ENCODE results near the gene CKS1B. TPM values are rescaled to one million over a fixed set of nuclear protein-coding genes. Genes with fewer than 3 reads are reported as not detected.
A peak's percentile ranks its signal among the peaks of the same experiment; 100 is the strongest.

Gene CKS1B
- total RNA-seq, 1 donor from 2014 or later, result 72.4 TPM

DNA sequence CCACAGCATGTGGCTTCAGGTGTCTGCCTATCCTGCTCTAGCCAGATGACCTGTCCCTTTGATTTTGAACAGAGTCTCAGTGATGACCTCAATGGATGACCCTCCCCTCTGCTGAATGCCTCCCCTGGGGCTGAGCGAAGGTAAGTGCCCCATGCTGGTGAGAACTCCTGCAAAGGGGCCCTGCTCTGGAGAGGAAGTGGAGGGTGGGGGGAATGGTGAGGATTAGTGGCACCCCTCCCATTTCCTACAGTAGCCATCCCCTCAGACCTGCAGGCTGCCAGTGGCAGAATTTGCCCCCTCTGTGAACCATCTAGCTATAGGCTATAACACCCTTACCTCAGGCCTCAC, 34.3 kb upstream of the CKS1B start:
- H3K4me3 ChIP-seq (ENCODE audit: low read depth, low read length), result no peak overlapping the region
- TF ChIP-seq CTCF (IDR thresholded peaks at IDR 0.05; ENCODE audit: insufficient read depth, low read length, poor library complexity, severe bottlenecking), result no peak

DNA sequence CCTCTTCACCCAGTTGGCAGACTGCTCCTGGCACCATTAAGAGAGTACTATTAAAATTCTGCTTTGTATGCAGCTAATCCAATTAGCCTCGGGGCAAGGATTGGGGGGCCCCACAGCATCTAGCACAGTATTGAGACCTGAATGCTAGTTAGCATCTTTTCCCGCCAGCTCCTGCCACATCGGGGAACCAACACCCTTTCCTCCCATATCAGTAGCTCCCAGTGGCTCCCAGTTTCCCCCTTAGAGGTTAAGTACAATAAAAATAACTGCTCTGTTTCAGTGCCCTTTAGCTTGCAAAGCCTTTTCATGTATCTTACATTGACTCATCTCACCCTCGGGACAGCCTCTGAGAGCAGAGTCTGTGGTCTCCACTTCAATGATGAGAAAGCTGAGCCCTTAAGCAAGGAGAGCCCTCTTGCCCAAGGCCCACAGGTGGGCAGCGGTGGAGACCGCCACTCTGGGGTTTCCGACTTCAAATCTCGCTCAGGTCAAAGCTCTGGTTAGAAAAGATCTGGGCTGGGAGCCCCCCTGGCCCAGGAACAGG, 33.8 kb upstream of the CKS1B start:
- H3K27me3 ChIP-seq (ENCODE audit: control insufficient read depth, insufficient read depth, low read length), result no peaks in the 10 kb centered on the region
- TF ChIP-seq CTCF (IDR thresholded peaks at IDR 0.05; ENCODE audit: insufficient read depth, low read length, poor library complexity, severe bottlenecking), result no peak
- no peak for DNase-seq (ENCODE audit: low read depth)
- no peaks in the 10 kb centered on the region for H3K36me3 ChIP-seq (ENCODE audit: control insufficient read depth, insufficient read depth, low read length)
- H3K4me3 ChIP-seq (ENCODE audit: low read depth, low read length), result no peak overlapping the region

More for the DNA sequence above, 34.3 kb upstream of the CKS1B start:
- Histone ChIP-seq H3K27me3 (ENCODE audit: control insufficient read depth, insufficient read depth, low read length) (no peaks in the 10 kb centered on the region), H3K36me3 (ENCODE audit: control insufficient read depth, insufficient read depth, low read length) (no peaks in the 10 kb centered on the region)
- no peak for DNase-seq (ENCODE audit: low read depth)

DNA sequence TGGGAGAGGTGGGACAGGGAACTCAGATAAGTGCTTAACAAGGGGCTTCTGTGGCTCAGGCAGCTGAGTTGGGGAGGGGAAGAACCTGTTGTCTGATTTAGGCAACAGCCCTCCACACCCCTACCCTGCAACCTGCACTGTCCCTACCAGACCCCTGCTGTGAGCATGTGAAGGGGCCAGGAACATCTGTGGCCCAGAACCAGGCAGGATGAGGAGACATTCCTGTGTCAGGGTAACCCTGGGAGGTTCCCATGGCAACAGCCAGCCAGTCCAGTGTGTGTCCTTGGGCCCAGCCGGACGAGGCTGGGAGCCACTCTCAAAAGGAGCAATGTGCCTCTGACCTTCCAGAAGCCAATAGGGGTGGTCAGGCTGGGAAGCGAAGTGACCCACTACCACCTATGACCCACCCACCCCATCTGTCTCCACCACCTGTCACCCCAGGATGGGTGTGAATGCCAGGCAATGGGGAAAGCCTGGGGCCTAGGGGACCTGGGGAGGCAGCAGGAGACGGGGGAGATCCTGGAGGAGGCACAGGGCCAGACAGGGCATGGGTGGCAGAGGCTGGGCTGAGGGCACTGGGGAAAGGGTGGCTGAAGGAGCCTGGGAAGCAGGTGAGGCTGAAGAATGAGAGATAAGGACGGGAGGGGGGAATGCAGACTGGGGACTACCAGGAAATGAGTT, 33.0 kb upstream of the CKS1B start:
- no peak for TF ChIP-seq CTCF (IDR thresholded peaks at IDR 0.05; ENCODE audit: insufficient read depth, low read length, poor library complexity, severe bottlenecking)
- no peak for DNase-seq (ENCODE audit: low read depth)
- Histone ChIP-seq H3K36me3 (ENCODE audit: control insufficient read depth, insufficient read depth, low read length) (no peaks in the 10 kb centered on the region), H3K27me3 (ENCODE audit: control insufficient read depth, insufficient read depth, low read length) (no peaks in the 10 kb centered on the region), H3K4me3 (ENCODE audit: low read depth, low read length) (no peak overlapping the region)

DNA sequence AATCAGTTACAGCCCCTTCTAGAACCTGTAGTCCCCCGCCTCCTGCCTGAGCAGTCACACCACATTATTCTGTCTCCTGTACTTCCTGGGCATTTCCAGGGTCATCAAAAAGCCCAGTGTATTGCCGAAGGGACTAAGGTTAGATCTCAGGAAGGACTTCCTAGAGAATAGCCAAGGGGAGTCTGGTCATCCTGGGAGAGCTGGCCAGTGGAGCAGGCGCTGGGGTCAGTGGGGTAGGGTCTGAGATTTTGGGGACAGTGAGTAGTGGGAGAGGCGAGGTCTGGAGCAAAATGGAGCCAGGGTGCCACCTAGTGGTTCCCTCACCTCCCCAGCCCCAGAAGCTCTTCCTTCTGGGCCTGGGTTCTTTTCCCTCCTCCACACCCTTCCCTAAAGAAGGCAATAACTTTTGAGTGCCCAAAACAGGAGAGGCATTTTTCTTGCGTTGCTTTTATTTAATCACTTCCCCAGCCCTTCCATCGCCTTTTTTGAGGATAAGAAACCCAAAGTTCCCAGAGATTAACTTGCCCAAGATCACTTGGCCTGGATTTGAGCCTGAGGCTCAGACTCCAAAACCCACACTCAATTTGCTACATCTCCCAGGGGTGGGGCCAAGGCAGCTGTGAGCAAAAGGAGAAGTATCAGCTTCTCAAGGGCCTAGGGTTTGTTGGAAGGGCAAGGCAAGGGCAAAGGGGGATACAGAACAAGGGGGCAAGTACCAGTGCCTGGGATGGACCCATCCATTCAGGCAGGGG, 30.7 kb upstream of the CKS1B start:
- peaks cover 4% of the 10 kb centered on the region for H3K36me3 ChIP-seq (ENCODE audit: control insufficient read depth, insufficient read depth, low read length)
- TF ChIP-seq CTCF (IDR thresholded peaks at IDR 0.05; ENCODE audit: insufficient read depth, low read length, poor library complexity, severe bottlenecking), result peak; percentile 88
- H3K27me3 ChIP-seq (ENCODE audit: control insufficient read depth, insufficient read depth, low read length), result no peaks in the 10 kb centered on the region
- no peak overlapping the region for H3K4me3 ChIP-seq (ENCODE audit: low read depth, low read length)
- no peak for DNase-seq (ENCODE audit: low read depth)

GRCh38 chr1:154944401-154945159, 29.9 kb upstream of the CKS1B start:
- no peak for DNase-seq (ENCODE audit: low read depth)
- TF ChIP-seq CTCF (IDR thresholded peaks at IDR 0.05; ENCODE audit: insufficient read depth, low read length, poor library complexity, severe bottlenecking), result no peak
- Histone ChIP-seq H3K27me3 (ENCODE audit: control insufficient read depth, insufficient read depth, low read length) (no peaks in the 10 kb centered on the region), H3K4me3 (ENCODE audit: low read depth, low read length) (no peak overlapping the region), H3K36me3 (ENCODE audit: control insufficient read depth, insufficient read depth, low read length) (peaks cover 4% of the 10 kb centered on the region)
